RWPE2 (cell line): ENCODE data around the gene CLEC4G.

ENCODE experiments used
- ATAC-seq: fragments of 200-7000 bp; cut with Tn5 transposase; 3 replicates; pipeline ENCODE4 v1.9.1; 2021; ENCODE audit warnings: low read depth
- DNase-seq: peaks from one replicate; pipeline ENCODE4 v3.0.0-alpha.2; 2020; ENCODE audit warnings: low spot score
- H3K27ac ChIP-seq: fragments of 450-650 bp; 2 replicates; pipeline ENCODE4 v1.5.1; 2017; ENCODE audit warnings: mild to moderate bottlenecking; ENCODE audit not compliant: poor library complexity, severe bottlenecking
- H3K27me3 ChIP-seq: fragments of 250-450 bp; sonication (Bioruptor Pico); 2 replicates; pipeline ENCODE4 v1.5.1; 2021; ENCODE audit warnings: mild to moderate bottlenecking, moderate library complexity; ENCODE audit not compliant: insufficient read depth, poor library complexity, severe bottlenecking
- H3K36me3 ChIP-seq: fragments of 250-450 bp; sonication (Bioruptor Pico); 2 replicates; pipeline ENCODE4 v1.5.1; 2020; ENCODE audit warnings: low read depth, mild to moderate bottlenecking, moderate library complexity
- H3K4me1 ChIP-seq: fragments of 250-450 bp; sonication (Bioruptor Pico); 2 replicates; pipeline ENCODE4 v1.5.1; 2021; ENCODE audit warnings: mild to moderate bottlenecking, moderate library complexity; ENCODE audit not compliant: insufficient read depth, poor library complexity, severe bottlenecking
- H3K4me3 ChIP-seq: fragments of 250-450 bp; sonication (Bioruptor Pico); 2 replicates; pipeline ENCODE4 v1.5.1; 2021; ENCODE audit warnings: mild to moderate bottlenecking, moderate library complexity; ENCODE audit not compliant: severe bottlenecking
- H3K9me3 ChIP-seq: fragments of 250-450 bp; sonication (Bioruptor Pico); 2 replicates; pipeline ENCODE4 v1.5.1; 2021; ENCODE audit warnings: mild to moderate bottlenecking, moderate library complexity; ENCODE audit not compliant: severe bottlenecking
- TF ChIP-seq, protein P1 (sequence below): fragments of 450-650 bp; IDR thresholded peaks from one replicate; pipeline ENCODE4 v1.5.1; 2017; ENCODE audit warnings: mild to moderate bottlenecking, moderate library complexity; ENCODE audit not compliant: poor library complexity, severe bottlenecking

Gene CLEC4G

DNA sequence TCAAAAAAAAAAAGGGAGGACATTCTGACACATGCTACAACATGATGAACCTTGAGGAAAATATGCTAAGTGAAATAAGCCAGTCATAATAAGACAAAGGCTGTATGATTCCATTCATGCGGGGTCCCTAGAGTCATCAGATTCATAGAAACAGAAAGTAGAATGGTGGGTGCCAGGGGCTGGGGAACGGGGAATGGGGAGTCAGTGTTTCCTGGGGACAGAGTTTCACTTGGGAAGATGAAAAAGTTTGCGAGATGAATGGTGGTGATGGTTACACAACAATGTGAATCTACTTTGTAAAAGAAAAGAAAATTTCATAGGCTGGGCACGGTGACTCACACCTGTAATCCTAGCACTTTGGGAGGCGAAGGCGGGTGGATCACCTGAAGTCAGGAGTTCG lies 6.1 kb upstream of the CLEC4G start:
- Histone ChIP-seq H3K27me3 (no peaks in the 10 kb centered on the region), H3K27ac (no peak overlapping the region), H3K9me3 (no peaks in the 10 kb centered on the region), H3K4me3 (no peak overlapping the region), H3K4me1 (no peaks in the 10 kb centered on the region), H3K36me3 (no peaks in the 10 kb centered on the region)
- TF ChIP-seq, protein P1, sequence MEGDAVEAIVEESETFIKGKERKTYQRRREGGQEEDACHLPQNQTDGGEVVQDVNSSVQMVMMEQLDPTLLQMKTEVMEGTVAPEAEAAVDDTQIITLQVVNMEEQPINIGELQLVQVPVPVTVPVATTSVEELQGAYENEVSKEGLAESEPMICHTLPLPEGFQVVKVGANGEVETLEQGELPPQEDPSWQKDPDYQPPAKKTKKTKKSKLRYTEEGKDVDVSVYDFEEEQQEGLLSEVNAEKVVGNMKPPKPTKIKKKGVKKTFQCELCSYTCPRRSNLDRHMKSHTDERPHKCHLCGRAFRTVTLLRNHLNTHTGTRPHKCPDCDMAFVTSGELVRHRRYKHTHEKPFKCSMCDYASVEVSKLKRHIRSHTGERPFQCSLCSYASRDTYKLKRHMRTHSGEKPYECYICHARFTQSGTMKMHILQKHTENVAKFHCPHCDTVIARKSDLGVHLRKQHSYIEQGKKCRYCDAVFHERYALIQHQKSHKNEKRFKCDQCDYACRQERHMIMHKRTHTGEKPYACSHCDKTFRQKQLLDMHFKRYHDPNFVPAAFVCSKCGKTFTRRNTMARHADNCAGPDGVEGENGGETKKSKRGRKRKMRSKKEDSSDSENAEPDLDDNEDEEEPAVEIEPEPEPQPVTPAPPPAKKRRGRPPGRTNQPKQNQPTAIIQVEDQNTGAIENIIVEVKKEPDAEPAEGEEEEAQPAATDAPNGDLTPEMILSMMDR, result no peak
- ATAC-seq (no peak), DNase-seq (no peak)

GRCh38 chr19:7737215-7737614 lies 5.3 kb upstream of the CLEC4G start:
- Histone ChIP-seq H3K9me3 (no peaks in the 10 kb centered on the region), H3K4me3 (no peak overlapping the region), H3K27me3 (peaks cover 1% of the 10 kb centered on the region), H3K27ac (no peak overlapping the region), H3K4me1 (no peaks in the 10 kb centered on the region), H3K36me3 (no peaks in the 10 kb centered on the region)
- TF ChIP-seq, protein P1, result no peak
- ATAC-seq (no peak), DNase-seq (no peak)

DNA sequence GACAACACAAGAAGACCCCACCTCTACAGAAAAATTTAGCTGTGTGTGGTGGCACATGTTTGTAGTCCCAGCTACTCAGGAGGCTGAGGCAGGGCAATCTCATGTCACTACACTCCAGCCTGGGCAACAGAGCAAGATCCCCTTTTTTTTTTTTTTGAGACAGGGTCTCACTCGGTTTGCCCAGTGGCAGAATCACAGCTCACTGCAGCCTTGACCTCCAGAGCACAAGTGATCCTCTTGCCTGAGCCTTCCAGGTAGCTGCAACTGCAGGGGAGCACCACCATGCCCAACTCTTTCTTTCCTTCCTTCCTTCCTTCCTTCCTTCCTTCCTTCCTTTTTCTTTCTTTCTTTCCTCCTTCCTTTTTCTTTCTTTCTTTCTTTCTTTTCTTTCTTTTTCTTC lies 4.2 kb upstream of the CLEC4G start:
- ATAC-seq, result no peak

GRCh38 chr19:7734220-7735203 lies 2.6 kb upstream of the CLEC4G start:
- Histone ChIP-seq H3K27me3 (peaks cover 26% of the 10 kb centered on the region), H3K27ac (no peak overlapping the region), H3K4me1 (no peaks in the 10 kb centered on the region), H3K36me3 (no peaks in the 10 kb centered on the region), H3K4me3 (no peak overlapping the region), H3K9me3 (no peaks in the 10 kb centered on the region)
- TF ChIP-seq, protein P1, result no peak
- ATAC-seq (no peak), DNase-seq (no peak)

More for the DNA sequence above, 4.2 kb upstream of the CLEC4G start:
- Histone ChIP-seq H3K4me3 (no peak overlapping the region), H3K27me3 (peaks cover 12% of the 10 kb centered on the region), H3K36me3 (no peaks in the 10 kb centered on the region), H3K4me1 (no peaks in the 10 kb centered on the region), H3K27ac (no peak overlapping the region), H3K9me3 (no peaks in the 10 kb centered on the region)
- DNase-seq, result no peak
- TF ChIP-seq, protein P1, result no peak

DNA sequence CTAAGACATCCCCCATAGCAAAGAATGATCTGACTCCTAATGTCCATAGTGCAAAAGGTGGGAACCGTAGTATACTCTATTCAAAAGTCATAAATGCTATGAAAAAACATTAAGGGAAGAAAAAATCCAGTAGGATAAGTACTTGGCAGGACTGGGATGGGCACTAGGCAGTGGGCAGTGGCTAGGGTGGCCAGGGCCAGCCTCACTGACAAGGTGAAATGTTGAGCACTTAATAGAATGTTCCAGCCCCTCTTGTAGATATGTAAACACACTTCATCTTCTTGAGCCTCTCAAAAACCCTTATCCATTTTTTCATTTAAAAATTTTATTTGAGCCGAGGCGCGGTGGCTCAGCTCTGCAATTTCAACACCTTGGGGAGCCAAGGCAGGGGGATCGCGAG lies 1.5 kb upstream of the CLEC4G start:
- no peak overlapping the region for H3K27ac ChIP-seq
- ATAC-seq (no peak), DNase-seq (no peak)
- TF ChIP-seq, protein P1, result no peak
- peaks cover 37% of the 10 kb centered on the region for H3K27me3 ChIP-seq
- no peaks in the 10 kb centered on the region for H3K4me1 ChIP-seq
- H3K4me3 ChIP-seq, result no peak overlapping the region
- no peaks in the 10 kb centered on the region for H3K36me3 ChIP-seq
- no peaks in the 10 kb centered on the region for H3K9me3 ChIP-seq
